ENCODE measurements around the gene GXYLT1.
"Not testable (repeated sequence)": the region's sequence is repeated elsewhere in the genome, so short reads cannot be mapped to it uniquely, and the experiment has no call there.

GXYLT1 gene

DNA sequence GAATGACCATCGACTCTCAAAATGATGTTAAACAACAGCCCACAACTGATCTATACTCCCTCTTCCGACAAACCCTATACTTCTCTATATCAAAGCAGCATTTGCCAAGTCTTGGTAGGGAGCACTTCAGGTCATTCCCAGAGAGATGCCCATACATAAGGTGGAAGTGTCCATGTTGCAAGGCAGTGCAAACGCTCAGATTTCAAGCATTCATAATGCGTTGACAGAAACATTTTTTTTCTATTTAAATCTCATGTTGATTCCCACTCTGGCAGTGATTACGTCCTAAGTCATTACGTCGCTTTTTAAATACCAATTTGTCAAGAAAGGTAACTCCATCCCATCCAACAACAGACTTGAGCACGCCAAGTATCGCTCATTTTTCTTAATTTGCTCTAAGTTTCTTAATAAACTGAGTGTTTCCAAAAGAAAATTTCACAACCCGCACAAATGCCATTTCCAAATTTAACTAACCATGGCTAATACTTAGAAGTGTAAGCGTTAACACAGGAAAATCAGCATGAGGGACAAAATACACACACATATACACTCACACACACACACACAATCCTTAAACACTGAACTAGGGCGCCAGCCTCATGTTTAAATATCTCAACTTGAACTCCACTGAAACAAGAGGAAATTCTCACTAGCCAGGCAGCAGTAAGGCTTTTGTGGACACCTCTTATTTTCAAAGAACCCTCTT, 1.1 kb downstream of the GXYLT1 start:
- DNase-seq = no peak

DNA sequence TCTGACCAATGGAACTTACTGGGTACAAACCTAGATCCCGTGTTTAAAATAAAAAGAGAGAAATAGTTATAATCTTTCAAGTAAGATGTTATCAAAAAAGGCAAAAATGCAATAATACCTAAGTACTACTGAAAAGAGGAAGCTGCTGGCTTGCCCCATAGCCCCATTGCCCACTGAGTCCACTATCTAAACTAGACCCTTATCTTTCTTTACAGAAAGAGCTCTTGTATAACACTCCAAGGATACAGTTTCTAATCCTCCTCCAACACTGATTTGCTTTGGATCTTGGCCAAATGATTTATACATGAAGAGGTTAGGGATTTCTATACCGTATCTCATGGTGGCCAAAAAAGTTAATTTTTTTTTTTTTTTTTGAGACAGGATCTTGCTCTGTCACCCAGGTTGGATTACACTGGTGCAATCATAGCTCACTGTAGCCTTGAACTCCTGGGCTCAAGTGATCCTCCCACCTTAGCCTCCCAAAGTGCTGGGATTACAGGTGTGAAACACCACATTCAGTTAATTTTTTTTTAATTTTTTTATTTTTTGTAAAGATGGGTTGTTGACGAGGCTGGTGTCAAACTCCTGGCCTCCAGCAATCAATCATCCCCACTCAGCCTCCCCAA, 2.6 kb downstream of the GXYLT1 start:
- no peak for DNase-seq

- no peak for DNase-seq
Observed at GRCh38 chr12:42140901-42141300, 3.8 kb downstream of the GXYLT1 start.

DNA sequence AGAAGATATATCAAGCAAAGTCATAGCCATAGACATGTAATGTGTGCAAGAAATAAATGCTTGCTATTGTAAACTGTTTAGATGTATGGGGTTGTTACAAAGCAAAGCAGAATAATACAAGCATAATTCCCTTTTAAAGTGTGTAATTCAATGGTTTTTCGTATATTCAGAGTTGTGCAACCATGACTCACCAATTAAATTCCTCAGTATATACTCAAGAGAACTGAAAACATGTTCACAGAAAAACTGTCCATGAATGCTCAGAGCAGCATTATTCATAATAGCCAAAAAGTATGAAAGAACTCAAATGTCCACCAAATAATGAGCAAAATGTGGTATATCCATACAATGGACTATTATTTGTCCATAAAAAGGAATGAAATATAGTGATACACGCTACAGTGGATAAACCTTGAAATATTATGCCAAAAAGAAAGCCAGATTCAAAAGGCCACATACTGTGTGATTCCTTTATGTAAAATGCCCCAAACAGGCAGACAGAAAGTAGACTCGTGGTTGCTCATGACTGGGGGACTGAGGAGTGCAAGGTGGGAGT, 9.3 kb downstream of the GXYLT1 start:
- DNase-seq = no peak

- no peak for DNase-seq
Observed at GRCh38 chr12:42130672-42131402, 13.8 kb downstream of the GXYLT1 start.

- peak; percentile 30 for DNase-seq
Observed at GRCh38 chr12:42129595-42130204, 15.0 kb downstream of the GXYLT1 start.

- DNase-seq = no peak
Observed at GRCh38 chr12:42128888-42129287, 15.8 kb downstream of the GXYLT1 start.

- DNase-seq = no peak
Observed at GRCh38 chr12:42128327-42128726, 16.3 kb downstream of the GXYLT1 start.

DNA sequence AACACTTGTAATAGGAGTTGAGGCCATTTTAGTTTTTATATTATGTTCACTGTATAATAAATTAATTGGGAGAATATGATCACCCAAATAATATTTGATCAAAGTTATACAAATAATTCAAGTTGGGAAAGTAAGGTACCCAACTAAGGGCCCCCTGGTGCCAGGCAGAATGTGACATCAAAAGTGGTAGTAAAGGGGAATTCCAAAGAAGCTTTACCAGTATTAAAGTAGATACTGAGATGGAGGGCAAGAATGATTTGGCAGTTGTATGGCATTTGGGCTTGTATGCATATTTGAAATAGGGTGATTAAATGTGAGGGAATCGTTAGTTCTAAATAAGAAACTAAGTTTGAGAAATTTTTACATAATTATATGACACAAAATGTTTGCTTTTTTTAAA, 17.7 kb downstream of the GXYLT1 start:
- DNase-seq = no peak

- DNase-seq = no peak
Observed at GRCh38 chr12:42125388-42125767, 19.3 kb downstream of the GXYLT1 start.

- DNase-seq = no peak
Observed at GRCh38 chr12:42124764-42125387, 19.8 kb downstream of the GXYLT1 start.

DNA sequence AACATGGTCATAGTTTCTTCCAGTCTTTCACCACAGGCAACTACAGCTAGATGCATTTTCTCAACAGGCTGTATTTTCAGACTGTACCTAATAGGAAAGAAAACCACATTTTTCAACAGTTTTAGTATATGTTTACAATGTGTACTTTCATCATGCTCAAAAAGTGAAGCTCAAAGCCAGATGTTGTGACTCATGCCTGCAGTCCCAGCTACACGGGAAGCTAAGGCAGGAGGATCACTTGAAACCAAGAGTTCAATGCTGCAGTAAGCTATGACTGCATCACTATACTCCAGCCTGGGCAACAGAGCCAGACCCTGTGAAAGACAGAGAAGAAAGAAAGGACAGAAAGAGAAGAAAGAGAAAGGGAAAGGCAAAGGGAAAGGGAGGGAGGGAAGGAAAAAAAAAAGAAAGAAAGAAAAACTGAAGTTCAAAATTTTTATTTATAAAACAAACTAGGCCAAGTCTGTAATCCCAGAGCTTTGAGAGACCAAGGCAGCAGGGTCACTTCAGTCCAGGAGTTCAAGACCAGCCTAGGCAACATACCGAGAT, 25.5 kb downstream of the GXYLT1 start:
- no peak for DNase-seq

DNA sequence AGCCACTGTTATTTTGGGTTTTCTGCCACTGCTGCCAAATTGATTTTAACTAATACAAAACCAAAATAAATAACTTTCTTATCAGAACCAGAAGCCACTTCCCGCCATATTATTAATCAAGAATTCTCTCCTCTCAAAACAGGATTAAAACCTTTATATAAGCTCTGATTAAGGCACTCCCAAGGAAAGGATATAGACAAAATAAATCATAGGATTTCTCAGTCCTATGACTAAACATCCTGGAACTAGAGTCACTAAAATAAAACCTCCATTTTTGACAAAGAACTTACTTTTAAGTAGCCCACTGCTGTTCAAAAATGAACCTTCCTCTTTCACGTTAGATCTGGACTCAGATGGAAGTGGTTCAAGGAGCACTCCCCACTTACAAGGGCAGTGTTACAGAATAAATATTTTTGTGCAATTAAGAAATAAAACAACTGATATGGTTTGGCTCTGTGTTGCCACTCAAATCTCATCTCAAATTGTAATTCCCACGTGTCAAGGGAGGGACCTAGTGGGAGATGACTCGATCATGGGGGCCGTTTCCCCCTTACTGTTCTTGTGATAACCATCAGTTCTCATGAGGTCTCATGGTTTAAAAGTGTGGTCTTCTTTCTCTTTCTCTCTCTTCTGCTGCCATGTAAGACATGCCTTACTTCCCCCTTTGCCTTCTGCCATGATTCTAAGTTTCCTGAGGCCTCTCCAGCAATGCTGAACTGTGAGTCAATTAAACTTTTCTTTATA, 26.4 kb downstream of the GXYLT1 start:
- DNase-seq = no peak

- DNase-seq = no peak
Observed at GRCh38 chr12:42109031-42109430, 35.6 kb downstream of the GXYLT1 start.

GRCh38 chr12:42106791-42107190, 37.9 kb downstream of the GXYLT1 start:
- DNase-seq = not testable (repeated sequence)

DNA sequence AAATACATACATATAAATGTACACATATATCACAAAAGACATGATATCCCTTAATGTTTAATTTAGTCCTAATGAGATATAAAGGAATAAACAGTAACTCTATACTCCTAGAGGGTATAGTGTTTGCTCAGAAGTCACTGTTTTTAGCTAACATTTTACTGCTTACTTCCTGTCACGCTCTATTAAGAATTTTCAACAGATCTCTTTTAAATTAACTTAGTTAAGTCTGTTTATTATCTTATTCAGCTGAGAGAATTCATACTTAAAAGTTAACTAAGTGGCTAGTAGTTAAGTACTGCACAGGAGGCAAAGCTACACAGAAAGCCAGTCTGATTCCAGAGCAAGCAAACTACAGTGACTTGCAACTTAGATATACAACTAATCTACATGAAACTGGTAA, 39.9 kb downstream of the GXYLT1 start:
- DNase-seq = no peak

DNA sequence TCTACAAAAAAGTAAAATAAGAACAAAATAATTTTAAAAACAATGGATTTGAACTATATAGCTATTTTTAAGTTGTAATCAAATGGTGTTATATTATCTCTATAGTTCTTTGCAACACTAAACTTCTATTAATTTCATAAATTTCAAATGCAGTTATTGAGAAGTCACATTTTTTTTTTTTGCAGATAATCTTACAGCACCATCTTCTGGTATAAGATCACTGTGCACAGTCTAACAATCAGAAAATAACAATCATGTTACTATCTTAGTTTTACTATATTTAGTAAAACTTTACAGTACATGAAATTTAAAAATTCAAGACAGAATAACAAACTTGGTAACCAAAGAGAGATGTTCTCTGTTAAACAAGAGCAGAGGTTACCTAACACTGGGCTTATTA, 40.6 kb downstream of the GXYLT1 start:
- no peak for DNase-seq

DNA sequence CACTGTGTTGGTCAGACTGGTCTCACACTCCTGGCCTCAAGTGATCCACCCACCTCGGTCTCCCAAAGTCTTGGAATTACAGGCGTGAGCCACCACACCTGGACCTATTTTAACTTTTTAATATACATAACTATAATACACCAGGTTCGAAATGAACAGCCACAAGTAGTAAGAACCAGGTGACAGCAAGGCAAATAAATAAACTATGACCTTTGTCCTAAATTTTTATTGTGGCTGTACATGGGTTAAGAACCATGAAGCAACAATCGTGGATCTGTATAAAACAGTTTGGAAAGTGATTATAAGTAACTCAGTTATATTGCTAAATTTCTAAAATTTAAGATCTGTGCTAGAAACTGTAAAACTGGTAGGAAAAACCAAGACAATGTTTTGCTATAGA, 41.5 kb downstream of the GXYLT1 start:
- no peak for DNase-seq

- DNase-seq = no peak
Observed at GRCh38 chr12:42102720-42103119, 42.0 kb downstream of the GXYLT1 start.

DNA sequence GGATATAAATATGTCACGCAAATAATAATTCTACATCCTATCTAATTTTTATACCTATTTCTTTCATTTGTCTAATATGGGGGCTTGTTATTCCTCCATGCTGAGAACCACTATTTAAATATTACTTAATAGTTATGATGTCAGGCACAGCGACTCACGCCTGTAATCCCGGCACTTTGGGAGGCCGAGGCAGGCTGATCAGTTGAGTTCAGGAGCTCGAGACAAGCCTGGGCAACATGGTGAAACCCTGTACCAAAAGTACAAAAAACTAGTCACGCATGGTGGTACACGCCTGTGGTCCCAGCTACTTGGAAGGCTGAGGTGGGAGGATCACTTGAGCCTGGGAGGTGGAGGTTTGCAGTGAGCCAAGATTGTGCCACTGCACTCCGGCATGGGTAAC, 45.2 kb downstream of the GXYLT1 start:
- DNase-seq = no peak

DNA sequence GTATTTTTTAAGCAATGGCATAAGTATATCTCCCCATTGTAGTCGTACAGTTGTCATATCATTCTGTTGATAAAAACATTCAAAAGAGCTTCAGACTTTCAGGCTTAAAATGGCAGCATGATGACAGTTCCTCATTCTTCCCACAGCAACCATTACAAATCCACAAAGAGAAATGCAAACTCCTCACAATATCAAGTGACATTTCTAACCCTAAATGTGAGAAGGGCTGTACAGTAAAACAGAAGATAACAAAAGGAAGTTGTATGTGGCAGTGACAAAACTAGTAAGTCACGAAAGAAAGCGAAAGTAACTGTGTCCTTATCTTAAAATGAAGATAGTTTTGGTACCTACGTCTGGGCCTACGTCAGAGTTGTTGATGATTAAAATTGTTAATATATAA, 46.7 kb downstream of the GXYLT1 start:
- no peak for DNase-seq

- DNase-seq = no peak
Observed at GRCh38 chr12:42094277-42094676, 50.4 kb downstream of the GXYLT1 start.

All from femur (tissue), 1 donor.